Effector CD4-positive, alpha-beta T cell (primary cell): ENCODE measurements around the gene ADIRF.
"Not testable (repeated sequence)": the region's sequence is repeated elsewhere in the genome, so short reads cannot be mapped to it uniquely, and the experiment has no call there.

Source experiments
- DNase-seq: peaks from one replicate; pipeline ENCODE4 v3.0.0-alpha.2; 2020

ADIRF gene

GRCh38 chr10:86946213-86947155 lies 21.8 kb upstream of the ADIRF start:
- no peak for DNase-seq

- DNase-seq = not testable (repeated sequence)
Measured at GRCh38 chr10:86947806-86948205, 20.5 kb upstream of the ADIRF start.

- DNase-seq = no peak
Measured at GRCh38 chr10:86950349-86950748, 17.9 kb upstream of the ADIRF start.

GRCh38 chr10:86951184-86951761 lies 17.0 kb upstream of the ADIRF start:
- no peak for DNase-seq

GRCh38 chr10:86952106-86952505 lies 16.2 kb upstream of the ADIRF start:
- no peak for DNase-seq

GRCh38 chr10:86952697-86953096 lies 15.6 kb upstream of the ADIRF start:
- not testable (repeated sequence) for DNase-seq

GRCh38 chr10:86953747-86954680 lies 14.3 kb upstream of the ADIRF start:
- no peak for DNase-seq

GRCh38 chr10:86954681-86955500 lies 13.4 kb upstream of the ADIRF start:
- no peak for DNase-seq

- DNase-seq = no peak
Measured at GRCh38 chr10:86955501-86956194, 12.6 kb upstream of the ADIRF start.

- no peak for DNase-seq
Measured at GRCh38 chr10:86956195-86956847, 12.0 kb upstream of the ADIRF start.

GRCh38 chr10:86956848-86957448 lies 11.3 kb upstream of the ADIRF start:
- DNase-seq = no peak

- DNase-seq = no peak
Measured at GRCh38 chr10:86957471-86958115, 10.7 kb upstream of the ADIRF start, which contains the start of gene MMRN2. Gene MMRN2 (minus strand): TSS chr10:86957615. CDS start chr10:86957541, 74 bp downstream.

GRCh38 chr10:86958116-86958900 lies 10.0 kb upstream of the ADIRF start, which contains the start of gene SNCG:
Gene SNCG (plus strand): TSS chr10:86958599. CDS start chr10:86958698, 99 bp downstream.
- DNase-seq = no peak

GRCh38 chr10:86958901-86959736 lies 9.2 kb upstream of the ADIRF start:
- DNase-seq = no peak

GRCh38 chr10:86959737-86960002 lies 8.6 kb upstream of the ADIRF start:
- DNase-seq = no peak

- DNase-seq = no peak
Measured at GRCh38 chr10:86960003-86960862, 8.0 kb upstream of the ADIRF start.

GRCh38 chr10:86960863-86961434 lies 7.3 kb upstream of the ADIRF start:
- no peak for DNase-seq
